K562 (cell line): ENCODE results near the gene HSPB2. TPM values are rescaled to one million over a fixed set of nuclear protein-coding genes. Genes with fewer than 3 reads are reported as not detected.
A peak's percentile ranks its signal among the peaks of the same experiment; 100 is the strongest.

Experiments used
- AFF4 ChIP-seq: sonication (generic); formaldehyde crosslinking; IDR thresholded peaks from 2 replicates; pipeline ENCODE4 v1.8.0; 2023; ENCODE audit warnings: mild to moderate bottlenecking, missing genetic modification reagents
- BRD4 ChIP-seq: fragments of 200-600 bp; sonication (generic); IDR thresholded peaks from 2 replicates; pipeline ENCODE4 v1.6.1; 2017; ENCODE audit warnings: inconsistent platforms
- DDX20 ChIP-seq: fragments of 450-650 bp; IDR thresholded peaks from 2 replicates; pipeline ENCODE4 v1.6.1; 2016; ENCODE audit warnings: missing genetic modification characterization, low read depth, mild to moderate bottlenecking, missing compliant biosample characterization, moderate library complexity
- FUS ChIP-seq: fragments of 200-400 bp; formaldehyde crosslinking; optimal IDR thresholded peaks from 2 replicates; pipeline ENCODE3; 2017; ENCODE audit warnings: low read depth, low read length
- KLF1 ChIP-seq: fragments of 450-650 bp; IDR thresholded peaks from 2 replicates; pipeline ENCODE4 v1.6.1; 2016; ENCODE audit warnings: missing genetic modification characterization, missing compliant biosample characterization
- MTA1 ChIP-seq: fragments of 450-650 bp; IDR thresholded peaks from 2 replicates; pipeline ENCODE4 v1.6.1; 2017; ENCODE audit warnings: borderline replicate concordance
- NR2C2 ChIP-seq, 2 experiments: fragments of 200-800 bp in 1 of 2; sonication (Bioruptor generic) in 1 of 2; sonication (generic) in 1 of 2; formaldehyde crosslinking in 1 of 2; IDR thresholded peaks; 2 replicates each; pipeline versions ENCODE4 v1.6.1 to v1.8.0; 2016 to 2022; ENCODE audit warnings: mild to moderate bottlenecking in 1 of 2, missing compliant biosample characterization in 1 of 2, missing genetic modification characterization in 1 of 2, missing genetic modification reagents in 1 of 2
- SIN3A ChIP-seq, 2 experiments: fragments of 150-350 bp in 1 of 2; IDR thresholded peaks; 2 replicates each; pipeline ENCODE4 v1.6.1; 2011 to 2016; ENCODE audit warnings: borderline replicate concordance in 2 of 2, low read depth in 2 of 2, low read length in 2 of 2, mild to moderate bottlenecking in 2 of 2, moderate library complexity in 2 of 2; ENCODE audit not compliant: control insufficient read depth in 1 of 2
- SMARCA4 ChIP-seq: fragments of 450-650 bp; IDR thresholded peaks from 2 replicates; pipeline ENCODE4 v1.6.1; 2016
- SMARCC2 ChIP-seq: fragments of 450-650 bp; IDR thresholded peaks from 2 replicates; pipeline ENCODE4 v1.6.1; 2017; ENCODE audit warnings: antibody characterized with exemption, moderate library complexity, mild to moderate bottlenecking, low read depth
- TEAD4 ChIP-seq, 2 experiments: sonication (generic) in 1 of 2; formaldehyde crosslinking in 1 of 2; IDR thresholded peaks; 2 replicates each; pipeline versions ENCODE4 v1.6.1 to v1.8.0; 2012 to 2022; ENCODE audit warnings: borderline replicate concordance in 1 of 2, inconsistent platforms in 1 of 2, low read length in 1 of 2, mild to moderate bottlenecking in 1 of 2, missing genetic modification reagents in 1 of 2
- ZNF175 ChIP-seq: fragments of 200-800 bp; sonication (Bioruptor generic); IDR thresholded peaks from 2 replicates; pipeline ENCODE4 v1.6.1; 2016; ENCODE audit warnings: low read depth, mild to moderate bottlenecking, missing genetic modification characterization, missing compliant biosample characterization
- ZNF592 ChIP-seq: fragments of 450-650 bp; IDR thresholded peaks from 2 replicates; pipeline ENCODE4 v1.6.1; 2017; ENCODE audit warnings: antibody characterized with exemption, mild to moderate bottlenecking
- ZNF644 ChIP-seq: fragments of 200-800 bp; sonication (Bioruptor generic); IDR thresholded peaks from 2 replicates; pipeline ENCODE4 v1.6.1; 2016; ENCODE audit warnings: low read depth, missing genetic modification characterization, missing compliant biosample characterization
- ZNF766 ChIP-seq: fragments of 200-800 bp; sonication (Bioruptor generic); conservative IDR thresholded peaks from 2 replicates; pipeline ENCODE4 v1.6.1; 2016; ENCODE audit warnings: missing genetic modification characterization, missing compliant biosample characterization
- polyA plus RNA-seq, 8 experiments: library from polyadenylated mRNA; depleted of rRNA in 4 of 8; stranded (reverse) in 5 of 8; unstranded in 3 of 8; fragments of >200 nt; fragmentation: Nextera tagmentation in 2 of 8; fragmentation: Illumina TruSeq in 1 of 8; extraction: Ambion mirVana in 2 of 8; extraction: Trizol in 1 of 8; gene quantifications; 2 replicates each; pipeline versions ENCODE4 v1.2.1 to v1.2.3, GENCODE V29; 2011 to 2014; ENCODE audit warnings: inconsistent platforms in 1 of 8, missing spikeins in 1 of 8
- total RNA-seq, 7 experiments: library from RNA; depleted of rRNA in 6 of 7; stranded (reverse); fragments of >200 nt in 6 of 7; fragmentation: Illumina TruSeq in 2 of 7; extraction: Trizol in 2 of 7; gene quantifications; 2 replicates each; pipeline versions ENCODE4 v1.2.1 to v1.2.3, GENCODE V29; 2011 to 2021; ENCODE audit warnings: low replicate concordance in 1 of 7

Gene HSPB2
- total and polyA plus RNA-seq, 9 of the 15 experiments (the other 6 are each of a cell fraction or from before 2014, with no cell fraction given), result 0.06 to 0.35 (median 0.11) TPM; not detected in 5

GRCh38 chr11:111879637-111879960, 32.9 kb upstream of the HSPB2 start (continued):
- TF ChIP-seq SIN3A (IDR thresholded peaks at IDR 0.05; ENCODE audit: borderline replicate concordance in 2 of 2, control insufficient read depth in 1 of 2, low read depth in 2 of 2, low read length in 2 of 2) (0 out of 4 replicates have a peak, but pooled peaks of 1 of the 2 experiments have one; percentile 25), SMARCA4 (0 out of 2 replicates have a peak, but pooled peaks have one; percentile 16), DDX20 (tag) (0 out of 2 replicates have a peak, but pooled peaks have one; percentile 25), TEAD4 (IDR thresholded peaks at IDR 0.05; ENCODE audit: low read length) (0 out of 2 replicates have a peak, but pooled peaks have one; percentile 3), TEAD4 (CRISPR knock-in tag; IDR thresholded peaks at IDR 0.05; ENCODE audit: borderline replicate concordance) (no peak), KLF1 (no peak), ZNF644 (tag) (0 out of 2 replicates have a peak, but pooled peaks have one; percentile 73), NR2C2 (CRISPR knock-in tag; IDR thresholded peaks at IDR 0.05) (no peak), NR2C2 (tag; IDR thresholded peaks at IDR 0.05) (peak; percentile 18; the same call in 1 of the 2 replicates), MTA1 (no peak), ZNF175 (CRISPR knock-in tag) (peak; percentile 80; the same call in 1 of the 2 replicates), ZNF766 (peak; percentile 50; the same call in 1 of the 2 replicates), AFF4 (CRISPR knock-in tag) (0 out of 2 replicates have a peak, but pooled peaks have one; percentile 21), SMARCC2 (no peak), FUS (no peak), ZNF592 (peak; percentile 75), BRD4 (peak; percentile 83; the same call in 1 of the 2 replicates)
- TF ChIP-seq, all 486 proteins: peak for 20
